Hepatocyte (in vitro differentiated cells): Measurements from ENCODE around the gene TTN. TPM values are rescaled to one million over a fixed set of nuclear protein-coding genes. Genes with fewer than 3 reads are reported as not detected.

Experiments
- DNase-seq: peaks from one replicate; pipeline ENCODE4 v3.0.0-alpha.2; 2016; ENCODE audit warnings: low spot score
- H2AFZ ChIP-seq: fragments of 200-600 bp; sonication (generic); 2 replicates; pipeline ENCODE4 v1.6.0; 2016; ENCODE audit warnings: antibody characterized with exemption, mild to moderate bottlenecking
- H3K27ac ChIP-seq: fragments of 200-600 bp; sonication (generic); 2 replicates; pipeline ENCODE4 v1.5.1; 2016; ENCODE audit warnings: mild to moderate bottlenecking
- H3K27me3 ChIP-seq: fragments of 200-600 bp; sonication (generic); 2 replicates; pipeline ENCODE4 v1.6.1; 2016
- H3K36me3 ChIP-seq: fragments of 200-600 bp; sonication (generic); replicated peaks from 2 replicates; pipeline ENCODE4 v1.5.1; 2016; ENCODE audit warnings: low read depth; ENCODE audit not compliant: insufficient read depth
- H3K4me1 ChIP-seq: fragments of 200-600 bp; sonication (generic); 2 replicates; pipeline ENCODE4 v1.5.1; 2016; ENCODE audit warnings: mild to moderate bottlenecking, moderate library complexity; ENCODE audit not compliant: insufficient read depth
- H3K4me2 ChIP-seq: fragments of 200-600 bp; sonication (generic); 2 replicates; pipeline ENCODE4 v1.6.0; 2016
- H3K4me3 ChIP-seq: fragments of 200-600 bp; sonication (generic); 2 replicates; pipeline ENCODE4 v1.5.1; 2016; ENCODE audit warnings: mild to moderate bottlenecking
- H3K79me2 ChIP-seq: fragments of 200-600 bp; sonication (generic); 2 replicates; pipeline ENCODE4 v1.6.0; 2017; ENCODE audit warnings: mild to moderate bottlenecking
- H3K9me2 ChIP-seq: fragments of 200-600 bp; sonication (generic); replicated peaks from 2 replicates; pipeline ENCODE4 v1.6.0; 2017; ENCODE audit warnings: mild to moderate bottlenecking; ENCODE audit not compliant: insufficient read depth
- H3K9me3 ChIP-seq: fragments of 200-600 bp; sonication (generic); 2 replicates; pipeline ENCODE4 v1.5.1; 2016; ENCODE audit warnings: low read depth, mild to moderate bottlenecking
- H4K20me1 ChIP-seq: fragments of 200-600 bp; sonication (generic); 2 replicates; pipeline ENCODE4 v1.6.0; 2016; ENCODE audit warnings: mild to moderate bottlenecking; ENCODE audit not compliant: insufficient read depth, poor library complexity, severe bottlenecking
- CTCF ChIP-seq: fragments of 200-600 bp; sonication (generic); IDR thresholded peaks from 2 replicates; pipeline ENCODE4 v1.5.1; 2016; ENCODE audit warnings: antibody characterized with exemption, mild to moderate bottlenecking; ENCODE audit not compliant: poor library complexity
- EZH2 ChIP-seq: fragments of 200-600 bp; sonication (generic); IDR thresholded peaks from 2 replicates; pipeline ENCODE4 v1.6.1; 2016; ENCODE audit warnings: antibody characterized with exemption, mild to moderate bottlenecking, borderline replicate concordance
- EZH2phosphoT487 ChIP-seq: fragments of 200-600 bp; sonication (generic); IDR thresholded peaks from one replicate; pipeline ENCODE4 v1.6.1; 2018; ENCODE audit warnings: antibody characterized with exemption, mild to moderate bottlenecking, low read depth, moderate library complexity; ENCODE audit not compliant: unreplicated experiment, severe bottlenecking
- WGBS: methylation state at CpG from one replicate; pipeline ENCODE4 v1.1.6; 2016; ENCODE audit warnings: low lambda C conversion rate; ENCODE audit errors: missing lambda C conversion rate; 5-methylcytosine and 5-hydroxymethylcytosine counted together
- polyA plus RNA-seq: library from polyadenylated mRNA; unstranded; fragments of >200 nt; fragmentation: Nextera tagmentation; extraction: Ambion mirVana; gene quantifications from 2 replicates; pipeline ENCODE4 v1.2.1, GENCODE V29; 2016
- total RNA-seq: library from RNA; depleted of rRNA; stranded (reverse); fragments of >200 nt; gene quantifications from 2 replicates; pipeline ENCODE4 v1.2.3, GENCODE V29; 2014

TTN gene
- total and polyA plus RNA-seq, 2 experiments from 2014 or later, result 5.4 to 6.4 TPM

- Histone ChIP-seq H3K36me3 (no peaks in the 10 kb centered on the region), H2AFZ (no peak overlapping the region), H3K4me1 (no peaks in the 10 kb centered on the region), H3K9me3 (no peaks in the 10 kb centered on the region), H3K4me2 (no peak overlapping the region), H4K20me1 (no peaks in the 10 kb centered on the region), H3K27me3 (no peaks in the 10 kb centered on the region), H3K79me2 (no peaks in the 10 kb centered on the region), H3K4me3 (no peak overlapping the region), H3K27ac (no peak overlapping the region), H3K9me2 (no peaks in the 10 kb centered on the region)
- WGBS, result 96% methylated on average over 2 of the region's 2 CpGs
- TF ChIP-seq EZH2phosphoT487 (no peak), CTCF (no peak), EZH2 (no peak)
- DNase-seq, result no peak
Measured at GRCh38 chr2:178730049-178730448, 77.2 kb downstream of the TTN start.

GRCh38 chr2:178723786-178724346 is 83.4 kb downstream of the TTN start:
- no peak for TF ChIP-seq CTCF
- TF ChIP-seq EZH2, result no peak
- TF ChIP-seq EZH2phosphoT487, result no peak
- no peak for DNase-seq
- Histone ChIP-seq H2AFZ (no peak overlapping the region), H3K4me3 (no peak overlapping the region), H4K20me1 (no peaks in the 10 kb centered on the region), H3K27ac (no peak overlapping the region), H3K4me2 (no peak overlapping the region), H3K36me3 (no peaks in the 10 kb centered on the region), H3K9me3 (no peaks in the 10 kb centered on the region), H3K27me3 (no peaks in the 10 kb centered on the region), H3K79me2 (no peaks in the 10 kb centered on the region), H3K4me1 (no peaks in the 10 kb centered on the region), H3K9me2 (no peaks in the 10 kb centered on the region)
- WGBS, result 69% methylated on average over 5 of the region's 5 CpGs

- no peaks in the 10 kb centered on the region for H3K27me3 ChIP-seq
- WGBS, result 78% methylated on average over 3 of the region's 3 CpGs
- no peaks in the 10 kb centered on the region for H3K79me2 ChIP-seq
- H3K27ac ChIP-seq, result no peak overlapping the region
- H3K36me3 ChIP-seq, result no peaks in the 10 kb centered on the region
- H4K20me1 ChIP-seq, result no peaks in the 10 kb centered on the region
- H2AFZ ChIP-seq, result no peak overlapping the region
- no peak for TF ChIP-seq CTCF
- TF ChIP-seq EZH2, result no peak
- TF ChIP-seq EZH2phosphoT487, result no peak
- no peak overlapping the region for H3K4me2 ChIP-seq
- no peaks in the 10 kb centered on the region for H3K4me1 ChIP-seq
- no peaks in the 10 kb centered on the region for H3K9me2 ChIP-seq
- no peak for DNase-seq
- no peaks in the 10 kb centered on the region for H3K9me3 ChIP-seq
- no peak overlapping the region for H3K4me3 ChIP-seq
Measured at GRCh38 chr2:178722296-178722695, 84.9 kb downstream of the TTN start.

GRCh38 chr2:178718988-178719387 is 88.2 kb downstream of the TTN start:
- no peak for TF ChIP-seq CTCF
- TF ChIP-seq EZH2, result no peak
- TF ChIP-seq EZH2phosphoT487, result no peak
- no peaks in the 10 kb centered on the region for H3K9me2 ChIP-seq

More at GRCh38 chr2:178718988-178719387, 88.2 kb downstream of the TTN start:
- H3K79me2 ChIP-seq, result no peaks in the 10 kb centered on the region
- no peaks in the 10 kb centered on the region for H3K9me3 ChIP-seq
- H3K4me2 ChIP-seq, result no peak overlapping the region
- H3K27me3 ChIP-seq, result no peaks in the 10 kb centered on the region
- 86% methylated on average over 9 of the region's 9 CpGs for WGBS
- no peak for DNase-seq
- H3K4me1 ChIP-seq, result no peaks in the 10 kb centered on the region
- no peak overlapping the region for H2AFZ ChIP-seq
- H3K27ac ChIP-seq, result no peak overlapping the region
- H4K20me1 ChIP-seq, result no peaks in the 10 kb centered on the region
- no peaks in the 10 kb centered on the region for H3K36me3 ChIP-seq
- H3K4me3 ChIP-seq, result no peak overlapping the region
